DOHH2 (cell line): ENCODE measurements around the gene TDRD7.

Source experiments
- EZH2phosphoT487 ChIP-seq: fragments of 200-600 bp; sonication (generic); IDR thresholded peaks from 2 replicates; pipeline ENCODE4 v1.6.1; 2017; ENCODE audit warnings: borderline replicate concordance, mild to moderate bottlenecking, antibody characterized with exemption, low read length, moderate library complexity, mixed read lengths
- TF ChIP-seq, protein P1 (sequence below): fragments of 200-600 bp; sonication (generic); IDR thresholded peaks from one replicate; pipeline ENCODE4 v1.5.1; 2014; ENCODE audit warnings: antibody characterized with exemption, mild to moderate bottlenecking, low read depth, low read length; ENCODE audit not compliant: poor library complexity, severe bottlenecking

- TF ChIP-seq, protein P1, sequence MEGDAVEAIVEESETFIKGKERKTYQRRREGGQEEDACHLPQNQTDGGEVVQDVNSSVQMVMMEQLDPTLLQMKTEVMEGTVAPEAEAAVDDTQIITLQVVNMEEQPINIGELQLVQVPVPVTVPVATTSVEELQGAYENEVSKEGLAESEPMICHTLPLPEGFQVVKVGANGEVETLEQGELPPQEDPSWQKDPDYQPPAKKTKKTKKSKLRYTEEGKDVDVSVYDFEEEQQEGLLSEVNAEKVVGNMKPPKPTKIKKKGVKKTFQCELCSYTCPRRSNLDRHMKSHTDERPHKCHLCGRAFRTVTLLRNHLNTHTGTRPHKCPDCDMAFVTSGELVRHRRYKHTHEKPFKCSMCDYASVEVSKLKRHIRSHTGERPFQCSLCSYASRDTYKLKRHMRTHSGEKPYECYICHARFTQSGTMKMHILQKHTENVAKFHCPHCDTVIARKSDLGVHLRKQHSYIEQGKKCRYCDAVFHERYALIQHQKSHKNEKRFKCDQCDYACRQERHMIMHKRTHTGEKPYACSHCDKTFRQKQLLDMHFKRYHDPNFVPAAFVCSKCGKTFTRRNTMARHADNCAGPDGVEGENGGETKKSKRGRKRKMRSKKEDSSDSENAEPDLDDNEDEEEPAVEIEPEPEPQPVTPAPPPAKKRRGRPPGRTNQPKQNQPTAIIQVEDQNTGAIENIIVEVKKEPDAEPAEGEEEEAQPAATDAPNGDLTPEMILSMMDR, result peak; percentile 61
- no peak for TF ChIP-seq EZH2phosphoT487
These were observed 57.0 kb downstream of the TDRD7 start for GRCh38 chr9:97468658-97469448.
